ENCODE data around the gene TAS2R41.

The TAS2R41 gene

GRCh38 chr7:143514487-143514886 lies 36.8 kb downstream of the TAS2R41 start:
- Histone ChIP-seq H2AFZ (ENCODE audit: low read depth, low read length, severe bottlenecking) (no peak overlapping the region), H3K79me2 (ENCODE audit: insufficient read depth, low read length) (no peaks in the 10 kb centered on the region), H3K9ac (ENCODE audit: low read length) (no peak overlapping the region), H3K4me2 (ENCODE audit: low read depth, low read length, poor library complexity, severe bottlenecking) (no peak overlapping the region), H3K9me3 (ENCODE audit: insufficient read depth, low read length) (no peaks in the 10 kb centered on the region), H3K4me3 (ENCODE audit: insufficient read depth, low read length, poor library complexity, severe bottlenecking) (no peak overlapping the region), H3K27ac (ENCODE audit: low read depth, low read length) (no peak overlapping the region), H3K36me3 (ENCODE audit: low read length) (no peaks in the 10 kb centered on the region), H3F3A (ENCODE audit: insufficient read depth) (no peaks in the 10 kb centered on the region), H3K27me3 (ENCODE audit: low read length) (0 out of 2 replicates have a peak, but pooled peaks cover 4% of the 10 kb centered on the region), H3K9me2 (replicated peaks; ENCODE audit: insufficient read depth, low read length) (no peaks in the 10 kb centered on the region), H4K20me1 (ENCODE audit: low read depth, low read length) (no peaks in the 10 kb centered on the region)
- TF ChIP-seq EZH2phosphoT487 (conservative IDR thresholded peaks at IDR 0.05; ENCODE audit: low read length) (no peak), CTCF (IDR thresholded peaks at IDR 0.05; ENCODE audit: insufficient read depth, low read length, poor library complexity, severe bottlenecking) (no peak)

- Histone ChIP-seq H3F3A (ENCODE audit: insufficient read depth) (no peaks in the 10 kb centered on the region), H3K27ac (ENCODE audit: low read depth, low read length) (no peak overlapping the region), H3K4me3 (ENCODE audit: insufficient read depth, low read length, poor library complexity, severe bottlenecking) (no peak overlapping the region), H3K4me2 (ENCODE audit: low read depth, low read length, poor library complexity, severe bottlenecking) (no peak overlapping the region), H3K27me3 (ENCODE audit: low read length) (0 out of 2 replicates have a peak, but pooled peaks cover 4% of the 10 kb centered on the region), H4K20me1 (ENCODE audit: low read depth, low read length) (no peaks in the 10 kb centered on the region), H3K36me3 (ENCODE audit: low read length) (no peaks in the 10 kb centered on the region), H3K9me2 (replicated peaks; ENCODE audit: insufficient read depth, low read length) (no peaks in the 10 kb centered on the region), H2AFZ (ENCODE audit: low read depth, low read length, severe bottlenecking) (no peak overlapping the region), H3K79me2 (ENCODE audit: insufficient read depth, low read length) (no peaks in the 10 kb centered on the region), H3K9ac (ENCODE audit: low read length) (no peak overlapping the region), H3K9me3 (ENCODE audit: insufficient read depth, low read length) (no peaks in the 10 kb centered on the region)
- TF ChIP-seq EZH2phosphoT487 (conservative IDR thresholded peaks at IDR 0.05; ENCODE audit: low read length) (no peak), CTCF (IDR thresholded peaks at IDR 0.05; ENCODE audit: insufficient read depth, low read length, poor library complexity, severe bottlenecking) (no peak)
These were observed 37.5 kb downstream of the TAS2R41 start for GRCh38 chr7:143514995-143515735.

- no peak overlapping the region for H3K4me3 ChIP-seq (ENCODE audit: insufficient read depth, low read length, poor library complexity, severe bottlenecking)
These were observed 39.3 kb downstream of the TAS2R41 start for GRCh38 chr7:143516981-143517380.

More at GRCh38 chr7:143516981-143517380, 39.3 kb downstream of the TAS2R41 start:
- Histone ChIP-seq H2AFZ (ENCODE audit: low read depth, low read length, severe bottlenecking) (no peak overlapping the region), H3K9ac (ENCODE audit: low read length) (no peak overlapping the region), H3K36me3 (ENCODE audit: low read length) (no peaks in the 10 kb centered on the region), H4K20me1 (ENCODE audit: low read depth, low read length) (no peaks in the 10 kb centered on the region), H3K27me3 (ENCODE audit: low read length) (0 out of 2 replicates have a peak, but pooled peaks cover 4% of the 10 kb centered on the region), H3K9me2 (replicated peaks; ENCODE audit: insufficient read depth, low read length) (no peaks in the 10 kb centered on the region), H3K79me2 (ENCODE audit: insufficient read depth, low read length) (no peaks in the 10 kb centered on the region), H3K9me3 (ENCODE audit: insufficient read depth, low read length) (no peaks in the 10 kb centered on the region), H3F3A (ENCODE audit: insufficient read depth) (no peaks in the 10 kb centered on the region), H3K27ac (ENCODE audit: low read depth, low read length) (no peak overlapping the region), H3K4me2 (ENCODE audit: low read depth, low read length, poor library complexity, severe bottlenecking) (no peak overlapping the region)
- no peak for TF ChIP-seq CTCF (IDR thresholded peaks at IDR 0.05; ENCODE audit: insufficient read depth, low read length, poor library complexity, severe bottlenecking)
- no peak for TF ChIP-seq EZH2phosphoT487 (conservative IDR thresholded peaks at IDR 0.05; ENCODE audit: low read length)
